ENCODE results near the gene IL1B.

IL1B gene

GRCh38 chr2:112836695-112837117, at the start of gene IL1B:
IL1B (minus strand) TSS chr2:112836779; CDS start chr2:112836229, 550 bp downstream.
- DNase-seq (ENCODE audit: extremely low read depth in 1 of 2, low read depth in 1 of 2), result no peak

GRCh38 chr2:112886291-112886690, 49.7 kb upstream of the IL1B start:
- DNase-seq (ENCODE audit: extremely low read depth in 1 of 2, low read depth in 1 of 2), result no peak

GRCh38 chr2:112885506-112885902, 48.9 kb upstream of the IL1B start:
- DNase-seq (ENCODE audit: extremely low read depth in 1 of 2, low read depth in 1 of 2), result no peak

GRCh38 chr2:112884869-112885505, 48.4 kb upstream of the IL1B start:
- DNase-seq (ENCODE audit: extremely low read depth in 1 of 2, low read depth in 1 of 2), result peak; percentile 21 to 52

- DNase-seq (ENCODE audit: extremely low read depth in 1 of 2, low read depth in 1 of 2), result no peak
Measured at GRCh38 chr2:112883669-112884068, 47.1 kb upstream of the IL1B start.

- peak; percentile 17 to 43 for DNase-seq (ENCODE audit: extremely low read depth in 1 of 2, low read depth in 1 of 2)
Measured at GRCh38 chr2:112881217-112881985, 44.8 kb upstream of the IL1B start.

- no peak for DNase-seq (ENCODE audit: extremely low read depth in 1 of 2, low read depth in 1 of 2)
Measured at GRCh38 chr2:112880696-112881095, 44.1 kb upstream of the IL1B start.

- no peak for DNase-seq (ENCODE audit: extremely low read depth in 1 of 2, low read depth in 1 of 2)
Measured at GRCh38 chr2:112880091-112880531, 43.5 kb upstream of the IL1B start.

GRCh38 chr2:112879491-112880041, 43.0 kb upstream of the IL1B start:
- DNase-seq (ENCODE audit: extremely low read depth in 1 of 2, low read depth in 1 of 2), result no peak

GRCh38 chr2:112877423-112877822, 40.8 kb upstream of the IL1B start:
- DNase-seq (ENCODE audit: extremely low read depth in 1 of 2, low read depth in 1 of 2), result no peak

- no peak for DNase-seq (ENCODE audit: extremely low read depth in 1 of 2, low read depth in 1 of 2)
Measured at GRCh38 chr2:112876971-112877361, 40.4 kb upstream of the IL1B start.

- no peak for DNase-seq (ENCODE audit: extremely low read depth in 1 of 2, low read depth in 1 of 2)
Measured at GRCh38 chr2:112876257-112876970, 39.8 kb upstream of the IL1B start.

- no peak for DNase-seq (ENCODE audit: extremely low read depth in 1 of 2, low read depth in 1 of 2)
Measured at GRCh38 chr2:112870841-112871835, 34.6 kb upstream of the IL1B start.

- DNase-seq (ENCODE audit: extremely low read depth in 1 of 2, low read depth in 1 of 2), result no peak
Measured at GRCh38 chr2:112869258-112869842, 32.8 kb upstream of the IL1B start.

GRCh38 chr2:112867701-112868631, 31.4 kb upstream of the IL1B start:
- no peak for DNase-seq (ENCODE audit: extremely low read depth in 1 of 2, low read depth in 1 of 2)

GRCh38 chr2:112866128-112866835, 29.7 kb upstream of the IL1B start:
- no peak for DNase-seq (ENCODE audit: extremely low read depth in 1 of 2, low read depth in 1 of 2)

- DNase-seq (ENCODE audit: extremely low read depth in 1 of 2, low read depth in 1 of 2), result no peak
Measured at GRCh38 chr2:112864072-112864471, 27.5 kb upstream of the IL1B start.
